ENCODE results near the gene CHN1.

The CHN1 gene

GRCh38 chr2:174970092-174970491, 35.1 kb downstream of the CHN1 start:
- DNase-seq, result no peak

- no peak for DNase-seq
Observed at GRCh38 chr2:174969091-174969734, 36.0 kb downstream of the CHN1 start.

- DNase-seq, result peak; percentile 30
Observed at GRCh38 chr2:174967691-174968260, 37.4 kb downstream of the CHN1 start.

DNA sequence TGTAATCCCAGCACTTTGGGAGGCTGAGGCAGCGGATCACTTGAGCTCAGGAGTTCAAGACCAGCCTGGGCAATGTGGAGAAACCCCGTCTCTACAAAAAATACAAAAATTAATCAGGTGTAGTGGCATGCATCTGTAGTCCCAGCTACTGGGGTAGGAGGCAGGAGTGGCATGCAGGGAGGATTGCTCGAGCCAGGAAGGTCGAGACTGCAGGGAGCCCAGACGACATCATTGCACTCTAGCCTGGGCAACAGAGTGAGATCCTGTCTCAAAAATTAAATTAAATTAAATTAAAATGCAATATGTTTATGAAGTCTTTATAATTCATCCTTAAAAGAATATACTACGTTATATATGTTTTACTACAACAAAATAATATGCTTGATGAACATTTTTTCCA, 38.1 kb downstream of the CHN1 start:
- DNase-seq, result no peak

DNA sequence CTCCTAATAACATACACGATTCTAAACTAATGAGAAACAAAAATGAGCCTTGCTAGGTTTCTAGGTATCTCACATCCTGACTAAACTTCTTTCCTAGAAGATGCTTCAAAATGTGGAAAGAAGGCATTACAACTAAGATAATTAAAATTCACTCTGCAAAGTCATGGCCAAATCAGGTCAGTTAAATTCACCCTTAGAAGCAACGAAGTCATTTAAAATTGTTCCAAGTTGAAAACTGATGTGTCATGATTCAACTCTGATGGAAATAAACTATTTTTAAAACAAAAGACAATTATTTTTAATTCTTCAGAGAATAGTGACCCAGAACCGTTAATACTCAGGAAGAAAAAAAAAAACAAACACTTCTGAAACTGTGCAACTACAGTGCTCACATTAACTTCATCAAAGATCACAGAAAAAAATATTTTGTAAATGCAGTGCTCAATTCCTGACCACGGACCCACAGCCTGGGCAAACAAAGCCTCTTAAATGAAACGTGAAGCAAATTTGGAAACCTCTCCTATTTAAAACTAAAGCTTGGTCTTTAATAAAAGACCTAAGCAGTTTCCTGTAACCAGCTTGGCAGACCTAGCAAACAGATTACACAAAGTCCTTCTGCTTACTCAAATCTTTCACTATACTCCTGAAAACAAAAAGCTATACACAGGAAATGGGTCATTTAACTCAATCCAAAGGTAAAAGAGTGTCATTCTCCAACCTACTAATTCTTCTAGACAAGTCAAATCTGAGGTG, 39.0 kb downstream of the CHN1 start:
- DNase-seq, result no peak

- no peak for DNase-seq
Observed at GRCh38 chr2:174965551-174965950, 39.6 kb downstream of the CHN1 start.

GRCh38 chr2:174964404-174964803, 40.8 kb downstream of the CHN1 start:
- DNase-seq, result no peak

GRCh38 chr2:174963437-174964400, 41.5 kb downstream of the CHN1 start:
- no peak for DNase-seq

GRCh38 chr2:174959787-174960186, 45.4 kb downstream of the CHN1 start:
- DNase-seq, result no peak

- no peak for DNase-seq
Observed at GRCh38 chr2:174957050-174957449, 48.1 kb downstream of the CHN1 start.

DNA sequence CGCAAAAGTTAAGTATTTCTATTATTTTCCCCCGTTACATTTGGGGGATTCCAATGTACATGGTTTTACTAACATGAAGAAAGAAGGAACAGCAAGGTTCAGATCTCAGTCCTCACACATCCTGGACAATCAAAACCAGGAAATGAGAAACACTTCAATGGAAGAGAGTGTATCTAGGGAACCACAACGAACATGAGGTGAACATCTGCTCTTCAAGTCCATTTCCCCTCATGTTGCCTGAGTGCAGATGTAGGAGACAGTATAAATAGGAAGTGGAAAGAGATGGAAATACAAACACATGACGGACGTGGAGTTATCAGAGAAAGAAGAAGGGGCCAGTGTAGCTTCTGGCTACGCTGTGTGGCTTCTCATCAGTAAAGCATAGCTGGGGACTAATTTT, 52.6 kb downstream of the CHN1 start:
- peak; percentile 55 for DNase-seq

DNA sequence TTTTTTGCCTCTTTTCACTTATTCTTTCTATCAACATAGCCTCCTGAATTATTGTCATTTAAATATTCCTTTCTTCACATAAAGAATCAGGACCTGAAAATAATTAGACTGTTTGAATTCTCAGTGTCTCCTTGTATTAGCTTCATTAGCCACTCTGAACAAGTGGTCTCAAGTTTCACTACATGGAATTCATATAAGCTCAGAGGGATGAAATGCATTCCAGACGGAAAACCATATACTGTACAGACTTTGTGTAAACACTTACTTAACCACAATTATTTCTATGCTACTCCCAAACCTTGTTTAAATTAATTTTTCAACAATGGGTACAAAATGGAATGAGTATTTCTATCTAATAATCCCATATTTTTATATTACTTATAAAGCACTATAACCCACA, 53.4 kb downstream of the CHN1 start:
- peak; percentile 92 for DNase-seq

- no peak for DNase-seq
Observed at GRCh38 chr2:174949988-174950687, 55.0 kb downstream of the CHN1 start.

- no peak for DNase-seq
Observed at GRCh38 chr2:174945601-174946260, 59.5 kb downstream of the CHN1 start.

DNA sequence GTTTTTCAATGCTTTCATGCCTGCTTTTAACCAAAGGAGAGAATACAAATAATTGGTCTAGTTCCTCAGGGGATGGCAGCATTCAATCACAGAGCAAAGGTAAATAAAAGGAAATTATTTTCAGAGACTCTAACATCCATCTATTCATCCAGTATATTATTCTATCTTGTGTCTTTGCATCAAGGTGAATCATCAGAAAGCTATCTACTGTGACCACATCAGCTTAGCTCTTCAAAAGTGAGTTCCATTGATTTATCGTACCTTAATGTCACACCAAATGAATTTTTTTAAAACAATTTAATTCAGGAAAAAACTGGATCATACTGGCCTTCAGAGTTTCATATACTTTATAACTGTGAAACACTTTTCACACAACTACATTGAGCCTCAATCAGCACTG, 66.1 kb downstream of the CHN1 start:
- DNase-seq, result peak; percentile 84

- DNase-seq, result peak; percentile 85
Observed at GRCh38 chr2:174931724-174932123, 73.5 kb downstream of the CHN1 start.

DNA sequence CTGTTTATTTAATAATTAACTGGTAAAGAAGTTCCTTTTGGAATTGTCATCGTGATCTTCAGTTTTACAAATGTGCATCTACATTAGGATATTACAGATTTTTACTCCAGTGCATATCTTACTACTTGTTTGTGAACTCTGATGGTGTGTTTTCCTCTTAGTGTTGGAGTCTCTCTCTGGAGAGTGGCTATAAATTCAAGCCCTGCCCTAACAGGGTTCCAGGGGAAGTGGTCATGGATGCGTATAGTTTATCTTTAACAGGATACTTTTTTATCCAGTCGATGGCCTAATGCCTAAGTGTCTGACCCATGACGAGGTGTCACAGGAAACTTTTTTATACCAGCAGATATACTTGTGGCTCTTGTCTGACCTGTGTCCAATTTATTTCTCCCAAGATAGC, 75.4 kb downstream of the CHN1 start:
- no peak for DNase-seq

GRCh38 chr2:174925046-174925784, 80.0 kb downstream of the CHN1 start:
- DNase-seq, result no peak

DNA sequence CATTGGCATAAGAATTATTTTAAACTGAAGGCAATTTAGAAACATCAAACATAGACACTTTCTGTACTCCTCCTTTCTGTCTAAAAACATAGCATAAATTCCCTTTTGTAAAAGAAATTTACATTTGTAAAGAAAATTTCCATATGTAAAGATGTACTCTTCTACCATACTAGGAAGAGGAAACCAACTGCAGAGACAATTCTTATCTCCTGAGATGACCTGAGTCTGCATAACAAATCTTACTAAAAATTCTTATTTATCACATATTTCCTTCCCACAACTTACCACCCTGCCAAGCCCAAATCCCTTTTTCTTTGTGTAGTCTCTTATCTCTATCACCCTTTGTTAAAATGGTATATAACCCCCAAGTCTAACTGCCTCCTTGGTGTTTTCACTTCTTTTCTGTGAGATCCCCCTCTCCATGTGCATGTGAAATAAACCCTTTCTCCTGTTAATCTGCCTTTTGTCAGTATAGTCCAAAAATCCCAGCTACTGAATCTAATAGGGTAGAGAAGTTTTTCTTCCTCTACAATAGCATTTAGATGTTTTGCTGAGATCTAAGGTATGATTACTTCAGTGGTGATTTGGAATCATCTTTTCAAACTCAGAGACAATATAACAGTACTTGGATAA, 81.0 kb downstream of the CHN1 start:
- no peak for DNase-seq

GRCh38 chr2:174919947-174920595, 85.1 kb downstream of the CHN1 start:
- DNase-seq, result no peak

All from fibroblast of skin of right biceps (primary cell).